GM18508 (cell line): ENCODE results near the gene CASP12.
A peak's percentile ranks its signal among the peaks of the same experiment; 100 is the strongest.
"Not testable (repeated sequence)": the region's sequence is repeated elsewhere in the genome, so short reads cannot be mapped to it uniquely, and the experiment has no call there.

ENCODE experiments used
- ATAC-seq: cut with Tn5 transposase; IDR thresholded peaks from one replicate; pipeline ENCODE4 v1.9.1; 2021; ENCODE audit warnings: moderate number of reproducible peaks; ENCODE audit not compliant: insufficient read depth, unreplicated experiment

The CASP12 gene

DNA sequence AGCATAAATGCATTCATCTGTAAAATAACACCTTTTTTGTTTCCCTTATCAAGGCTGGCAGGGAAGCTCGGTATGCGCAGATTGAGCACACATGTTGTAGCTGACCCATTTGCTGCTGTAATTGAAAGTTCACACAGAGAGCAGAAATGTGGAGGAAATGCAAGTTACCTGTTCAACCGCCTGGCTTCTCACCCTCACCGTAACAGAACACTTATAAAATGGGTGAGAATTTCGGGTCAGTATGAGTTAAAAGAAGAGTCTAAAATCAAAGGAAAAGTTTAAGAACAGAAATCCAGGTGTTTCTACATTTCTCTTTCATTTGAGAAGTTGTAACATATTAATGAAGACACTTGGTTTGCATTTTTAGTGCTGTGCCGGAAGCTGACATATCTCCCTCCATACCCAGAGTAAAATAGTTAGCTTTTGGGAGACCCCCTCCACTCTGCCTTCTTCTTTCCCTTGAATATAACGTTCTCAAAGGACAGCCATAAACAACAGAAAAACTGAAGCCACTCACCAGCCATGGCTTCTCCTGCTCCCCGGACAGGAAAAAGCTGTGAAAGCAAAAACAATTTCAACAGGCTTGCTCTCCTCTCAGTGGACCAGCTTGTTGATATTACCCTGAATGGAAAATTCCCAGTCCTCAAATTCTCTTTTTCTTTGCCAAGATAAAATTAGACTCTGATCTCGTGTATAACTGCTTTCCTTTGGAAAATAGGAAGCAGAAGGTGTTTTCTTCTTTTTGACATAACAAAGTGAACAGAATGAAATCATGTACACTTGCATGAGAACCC, at the start of gene CASP12:
Gene CASP12, minus strand, starts transcription at position 570 of the 794 bp plus-strand sequence.
- no peak for ATAC-seq

DNA sequence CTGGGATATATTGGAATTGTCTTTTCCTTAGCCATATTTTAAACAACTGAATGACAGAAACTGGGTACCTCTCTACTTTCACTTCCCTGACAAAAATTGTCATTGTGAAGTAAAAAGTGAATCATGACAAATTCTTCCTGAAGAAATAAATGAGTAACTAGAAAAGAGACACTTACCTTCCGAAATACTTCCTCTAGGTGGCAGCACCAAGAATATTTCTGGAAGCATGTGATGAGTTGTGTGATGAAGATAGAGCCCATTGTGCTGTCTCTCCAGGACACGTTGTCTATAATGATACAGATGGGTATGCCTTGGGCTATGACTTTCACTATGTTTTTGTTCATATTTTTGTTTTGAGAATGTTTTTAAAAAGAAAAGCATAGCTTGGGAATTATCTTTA, 48.6 kb upstream of the CASP12 start:
- ATAC-seq, result peak; percentile 94

GRCh38 chr11:104944076-104944475, 45.8 kb upstream of the CASP12 start:
- ATAC-seq, result no peak

GRCh38 chr11:104943561-104943960, 45.3 kb upstream of the CASP12 start:
- no peak for ATAC-seq

GRCh38 chr11:104934594-104934993, 36.3 kb upstream of the CASP12 start:
- no peak for ATAC-seq

DNA sequence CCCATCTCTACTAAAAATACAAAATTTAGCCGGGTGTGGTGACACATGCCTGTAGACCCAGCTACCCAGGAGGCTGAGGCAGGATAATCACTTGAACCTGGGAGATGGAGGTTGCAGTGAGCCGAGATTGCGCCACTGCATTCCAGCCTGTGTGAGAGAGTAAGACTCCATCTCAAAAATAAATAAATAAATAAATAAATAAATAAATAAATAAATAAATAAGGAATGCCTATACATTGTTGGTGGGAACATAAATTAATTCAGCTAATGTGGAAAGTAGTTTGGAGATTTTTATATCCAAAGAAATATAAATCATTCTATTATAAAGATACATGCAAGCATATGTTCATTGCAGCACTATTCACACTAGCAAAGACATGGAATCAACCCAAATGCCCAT, 35.8 kb upstream of the CASP12 start:
- ATAC-seq, result not testable (repeated sequence)

GRCh38 chr11:104928811-104929210, 30.6 kb upstream of the CASP12 start:
- no peak for ATAC-seq

- ATAC-seq, result no peak
These were observed 28.7 kb upstream of the CASP12 start for GRCh38 chr11:104926771-104927611.

- no peak for ATAC-seq
These were observed 27.6 kb upstream of the CASP12 start for GRCh38 chr11:104925850-104926249.

DNA sequence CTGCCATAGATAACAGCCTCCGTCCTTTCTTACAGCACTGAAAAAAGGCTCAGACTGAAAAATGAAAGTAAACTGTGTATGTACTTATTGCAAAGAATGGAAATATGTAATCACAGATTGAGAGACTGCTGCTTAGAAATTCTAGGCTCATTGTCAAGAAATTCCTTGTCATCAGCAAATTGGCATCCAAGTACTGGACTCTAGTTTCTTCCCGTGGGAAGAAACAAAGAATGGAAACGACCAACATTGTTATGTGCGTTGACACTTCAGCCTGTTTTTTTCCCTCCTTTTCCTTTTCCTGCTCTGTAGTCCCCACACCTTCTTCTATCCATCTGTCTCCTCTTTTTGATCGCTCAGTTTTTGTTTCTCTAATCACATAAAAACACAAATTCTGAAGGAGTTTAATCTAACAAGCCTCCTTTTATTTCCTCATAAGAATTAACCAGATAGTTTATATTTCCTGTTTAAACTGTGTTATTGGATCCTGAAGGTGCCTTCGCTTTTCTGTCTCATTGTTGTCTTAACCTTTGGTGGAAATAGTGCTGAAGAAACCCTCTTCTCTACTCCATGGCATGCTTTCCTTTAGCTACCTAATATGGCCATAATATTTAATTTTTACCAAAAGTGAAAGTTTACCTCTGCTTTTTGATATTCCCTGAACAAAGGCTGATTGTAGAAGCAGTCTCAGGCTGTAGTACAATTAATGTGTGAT, 20.0 kb upstream of the CASP12 start:
- ATAC-seq, result no peak

DNA sequence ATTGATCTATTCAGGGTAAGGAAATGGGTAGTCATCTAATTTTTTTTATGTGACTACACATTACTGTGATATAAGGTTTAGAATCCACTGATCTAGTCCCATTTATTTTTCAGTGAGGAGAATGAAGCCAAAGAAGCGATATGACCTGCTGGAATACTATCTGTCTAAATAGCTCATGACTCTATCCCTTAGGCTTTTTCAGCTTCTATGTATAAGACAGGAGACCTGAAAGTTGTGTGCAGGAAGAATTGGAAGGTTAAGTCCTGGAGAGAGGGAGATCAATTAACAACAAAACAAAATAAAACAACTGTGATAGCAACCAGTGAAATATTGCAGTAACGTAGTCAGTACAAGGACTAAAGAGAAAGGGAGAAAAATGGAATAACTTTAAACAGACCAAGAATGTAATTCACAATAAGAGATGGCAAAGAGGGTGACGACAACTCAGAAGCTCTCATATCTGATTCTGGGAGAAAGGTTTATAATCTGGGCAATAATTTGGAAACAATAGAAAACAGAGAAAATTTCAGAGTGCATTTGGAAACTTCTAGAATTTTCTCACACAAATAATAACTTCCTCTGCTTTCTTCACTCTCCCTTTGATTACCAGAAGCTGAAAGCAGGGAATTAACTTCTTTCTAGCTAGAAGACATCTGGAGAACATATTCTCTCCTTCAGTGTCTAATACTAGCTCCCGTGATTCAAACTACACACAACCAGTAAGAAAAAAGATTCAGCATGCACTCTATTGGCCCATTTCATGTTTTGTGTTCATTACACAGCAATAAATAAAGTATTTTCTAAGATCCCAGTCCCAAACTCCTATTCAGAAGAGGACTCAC, 19.2 kb upstream of the CASP12 start:
- no peak for ATAC-seq

DNA sequence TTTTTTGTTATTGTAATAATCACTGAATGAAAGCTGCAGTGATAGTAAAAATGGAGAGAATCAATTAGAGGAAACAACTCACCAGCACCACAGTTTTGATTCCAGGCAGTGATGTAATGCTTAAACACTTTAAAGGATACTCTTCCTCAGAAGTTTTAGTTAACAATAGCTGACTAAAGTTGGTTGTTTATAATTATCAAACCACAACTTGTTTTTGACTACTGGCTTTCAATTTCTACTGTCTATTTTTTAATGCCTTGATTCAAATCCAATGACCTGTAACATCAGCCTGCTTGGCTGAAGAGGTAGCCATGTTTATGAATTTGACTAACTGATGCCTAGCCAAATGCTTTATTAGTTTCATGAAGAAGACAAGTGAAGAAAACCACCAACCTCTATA, 18.2 kb upstream of the CASP12 start:
- no peak for ATAC-seq

DNA sequence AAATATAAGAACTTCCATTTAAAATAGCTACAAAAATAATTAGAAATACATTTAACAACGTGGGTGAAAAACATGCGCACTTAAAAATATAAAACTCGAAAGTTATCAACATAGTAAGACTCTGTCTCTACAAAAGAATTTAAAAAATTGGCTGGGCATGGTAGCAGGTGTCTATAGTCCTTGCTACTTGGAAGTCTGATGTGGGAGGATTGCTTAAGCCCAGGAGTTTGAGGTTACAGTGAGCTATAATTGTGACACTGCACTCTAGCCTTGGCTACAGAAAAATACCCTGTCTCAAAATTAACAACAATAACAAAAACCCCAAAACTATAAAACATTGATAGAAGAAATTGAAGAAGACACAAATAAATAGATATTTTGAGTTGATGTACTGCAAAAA, 13.8 kb upstream of the CASP12 start:
- ATAC-seq, result no peak

- no peak for ATAC-seq
These were observed 9.9 kb upstream of the CASP12 start for GRCh38 chr11:104908186-104908531.

DNA sequence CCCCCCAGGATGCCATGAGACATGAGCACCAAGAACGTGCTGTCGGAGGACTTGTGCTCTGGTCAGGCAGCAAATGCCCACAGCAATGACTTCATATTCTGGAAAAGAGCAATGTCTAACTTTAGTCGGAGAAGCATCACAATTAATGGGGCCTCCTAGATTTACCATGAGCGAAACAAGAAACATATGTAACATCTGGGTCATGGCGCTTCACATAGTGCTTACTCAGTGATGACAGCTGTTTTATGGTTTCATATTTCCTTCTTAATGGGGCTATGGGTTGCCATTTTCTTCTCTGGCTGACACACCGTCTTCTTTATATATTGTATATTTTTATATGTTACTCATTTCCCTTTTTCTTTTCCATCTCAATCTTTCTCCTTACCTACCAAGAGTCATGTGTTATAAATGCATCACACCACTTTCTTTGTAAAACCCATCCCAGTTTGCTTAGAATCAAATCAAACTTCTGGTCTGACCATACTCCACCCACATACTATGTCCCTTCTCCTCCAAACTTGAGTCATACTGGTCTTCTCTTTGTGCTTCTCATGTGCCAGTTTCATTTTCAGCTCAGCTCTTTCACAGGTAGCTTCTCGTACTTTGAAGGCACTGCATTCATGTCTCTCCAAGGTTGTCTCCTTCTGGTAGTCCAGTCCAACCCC, 9.4 kb upstream of the CASP12 start:
- no peak for ATAC-seq

- no peak for ATAC-seq
These were observed 7.0 kb upstream of the CASP12 start for GRCh38 chr11:104905271-104905670.

DNA sequence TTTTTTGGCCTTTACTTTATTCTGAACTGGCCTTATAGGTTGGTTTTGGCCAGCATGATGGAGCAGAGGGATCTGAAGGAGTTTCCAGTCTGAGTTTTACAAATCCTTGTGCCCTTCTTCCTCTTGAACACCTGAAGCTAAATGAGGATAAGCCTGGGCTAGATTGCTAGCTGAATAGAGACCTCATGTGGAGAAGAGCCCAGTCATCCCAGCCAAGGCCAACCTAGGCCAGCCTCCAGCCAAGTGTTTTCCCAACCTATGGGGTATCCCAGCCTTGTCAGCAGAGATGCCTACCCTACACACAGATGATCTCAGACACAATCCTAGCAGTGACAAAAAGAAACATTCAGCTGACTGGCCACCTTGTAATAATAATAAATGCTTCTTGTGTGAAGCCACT, 966 bp upstream of the CASP12 start:
- ATAC-seq, result no peak

GRCh38 chr11:104898685-104899013, 389 bp upstream of the CASP12 start:
- no peak for ATAC-seq

DNA sequence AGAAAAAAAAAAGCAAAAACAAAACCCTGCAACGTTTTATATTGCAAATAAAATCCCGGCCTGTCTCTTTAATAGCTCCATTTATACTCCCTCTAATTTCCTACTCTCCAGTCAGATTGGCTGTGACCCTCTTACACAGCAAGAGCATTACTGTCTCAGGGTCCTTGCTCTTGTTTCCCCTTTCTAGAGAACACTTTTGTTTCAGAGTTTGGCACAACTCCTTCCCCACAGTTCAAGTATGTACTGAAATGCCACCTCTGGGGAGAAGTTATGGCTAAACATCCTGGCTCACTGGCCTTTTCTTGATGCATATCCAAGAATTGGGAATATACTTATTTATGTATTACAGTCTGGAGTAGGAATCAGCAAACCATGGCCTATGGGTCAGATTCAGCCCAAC, 2.6 kb downstream of the CASP12 start:
- ATAC-seq, result no peak

- ATAC-seq, result no peak
These were observed 4.4 kb downstream of the CASP12 start for GRCh38 chr11:104893876-104894275.
